Measurements from ENCODE around the gene VWA8.

VWA8 gene

GRCh38 chr13:41606646-41607045 is 354.3 kb downstream of the VWA8 start:
- FAIRE-seq: no peak
- no peak for DNase-seq (ENCODE audit: extremely low spot score, insufficient read length, low read depth)

DNA sequence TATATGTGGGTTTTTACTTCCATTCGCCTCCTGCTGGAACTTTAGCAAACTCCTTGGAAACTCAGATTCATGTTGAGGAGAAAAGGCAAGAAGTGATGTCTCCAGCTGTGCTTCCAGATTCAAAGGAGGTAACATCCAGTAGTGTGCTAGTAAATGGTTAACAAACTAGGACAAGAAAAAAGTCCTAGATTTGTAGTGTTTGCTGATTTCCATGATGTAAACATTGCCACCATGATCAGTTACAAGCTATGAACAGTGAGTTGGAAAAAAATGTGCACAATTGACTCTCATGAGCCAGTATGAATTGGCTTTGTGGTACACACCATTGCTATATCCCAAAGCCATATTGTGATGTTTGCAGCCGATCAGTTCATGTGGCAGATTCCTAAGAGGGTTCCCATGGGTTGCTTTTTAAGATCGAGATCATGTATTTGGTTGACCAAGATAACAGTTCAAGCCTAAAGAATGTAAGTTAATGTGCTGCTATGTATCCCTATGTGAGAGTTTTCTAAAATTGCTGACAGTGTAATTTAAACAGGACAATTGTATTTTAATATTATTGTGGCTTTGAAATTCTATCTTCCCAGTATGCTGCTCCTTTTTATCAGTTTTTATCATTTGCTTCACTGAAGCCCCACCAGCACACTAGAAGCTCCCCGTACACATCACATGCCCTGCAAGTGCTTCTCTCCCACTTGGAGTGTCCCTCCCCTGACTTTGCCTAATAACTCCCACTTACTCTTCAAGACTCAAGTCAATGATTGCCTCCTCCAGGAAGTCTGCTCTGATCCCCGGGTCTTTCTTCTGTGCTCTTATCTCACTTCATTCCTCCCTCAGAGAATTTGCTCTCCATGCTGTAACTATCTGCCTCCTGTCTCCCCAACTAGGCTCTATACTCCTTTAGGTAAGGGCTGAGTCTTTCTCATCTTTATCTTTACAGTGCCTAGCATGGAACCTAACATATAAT is 355.3 kb downstream of the VWA8 start:
- DNase-seq (ENCODE audit: extremely low spot score, insufficient read length, low read depth) (no peak), FAIRE-seq (peak; percentile 15)

GRCh38 chr13:41603917-41604316 is 357.0 kb downstream of the VWA8 start:
- FAIRE-seq (no peak), DNase-seq (ENCODE audit: extremely low spot score, insufficient read length, low read depth) (no peak)

- no peak for DNase-seq (ENCODE audit: extremely low spot score, insufficient read length, low read depth)
These were observed 359.0 kb downstream of the VWA8 start for GRCh38 chr13:41601718-41602445.

GRCh38 chr13:41599619-41600018 is 361.3 kb downstream of the VWA8 start:
- FAIRE-seq (no peak), DNase-seq (ENCODE audit: extremely low spot score, insufficient read length, low read depth) (no peak)

More at GRCh38 chr13:41601718-41602445, 359.0 kb downstream of the VWA8 start:
- no peak for FAIRE-seq

- FAIRE-seq (no peak), DNase-seq (ENCODE audit: extremely low spot score, insufficient read length, low read depth) (no peak)
These were observed 363.4 kb downstream of the VWA8 start for GRCh38 chr13:41597348-41598041.

GRCh38 chr13:41596190-41596589 is 364.7 kb downstream of the VWA8 start:
- FAIRE-seq: no peak
- DNase-seq (ENCODE audit: extremely low spot score, insufficient read length, low read depth): no peak

DNA sequence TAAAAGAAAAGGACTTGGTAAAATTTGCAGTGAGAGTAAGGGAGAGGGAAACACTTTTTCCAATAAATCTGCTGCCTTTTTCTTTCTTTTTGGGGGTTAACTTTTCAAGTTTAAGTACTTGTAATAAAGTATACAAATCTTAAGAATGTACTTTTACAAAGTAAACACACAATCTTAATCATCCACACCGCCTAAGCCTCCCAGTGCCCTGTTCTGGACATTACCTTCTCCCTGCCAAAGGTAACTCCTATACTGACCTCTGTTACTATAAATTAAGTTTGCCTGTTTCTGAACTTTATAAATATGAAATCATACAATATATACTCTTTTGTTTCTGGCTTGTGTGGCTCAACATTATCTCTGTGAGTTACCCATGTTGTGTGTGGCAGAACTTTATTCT is 365.6 kb downstream of the VWA8 start:
- DNase-seq (ENCODE audit: extremely low spot score, insufficient read length, low read depth): no peak
- FAIRE-seq: no peak

- DNase-seq (ENCODE audit: extremely low spot score, insufficient read length, low read depth): no peak
- FAIRE-seq: no peak
These were observed 370.3 kb downstream of the VWA8 start for GRCh38 chr13:41590643-41591042.

- FAIRE-seq (no peak), DNase-seq (ENCODE audit: extremely low spot score, insufficient read length, low read depth) (no peak)
These were observed 370.8 kb downstream of the VWA8 start for GRCh38 chr13:41590122-41590521.

- DNase-seq (ENCODE audit: extremely low spot score, insufficient read length, low read depth): no peak
- FAIRE-seq: no peak
These were observed 371.5 kb downstream of the VWA8 start for GRCh38 chr13:41589434-41589833.

GRCh38 chr13:41588899-41589298 is 372.0 kb downstream of the VWA8 start:
- FAIRE-seq (peak; percentile 21), DNase-seq (ENCODE audit: extremely low spot score, insufficient read length, low read depth) (no peak)

DNA sequence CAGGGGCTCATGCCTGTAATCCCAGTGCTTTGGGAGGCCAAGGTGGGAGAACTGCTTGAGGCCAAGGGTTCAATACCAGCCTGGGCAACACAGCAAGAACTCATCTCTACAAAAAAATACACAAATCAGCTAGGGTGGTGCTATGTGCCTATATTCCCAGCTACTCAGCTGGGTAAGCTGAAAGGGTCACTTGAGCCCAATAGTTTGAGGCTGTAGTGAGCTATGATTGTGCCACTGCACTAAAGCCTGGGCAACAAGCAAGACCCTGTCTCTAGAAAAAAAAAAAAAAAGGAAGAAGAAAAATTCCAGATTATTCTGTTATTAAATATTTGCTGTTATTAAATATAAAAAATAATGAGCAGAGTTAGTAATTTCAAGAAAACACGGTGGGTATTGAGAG is 372.5 kb downstream of the VWA8 start:
- FAIRE-seq (no peak), DNase-seq (ENCODE audit: extremely low spot score, insufficient read length, low read depth) (no peak)

GRCh38 chr13:41587490-41587889 is 373.4 kb downstream of the VWA8 start:
- no peak for FAIRE-seq
- no peak for DNase-seq (ENCODE audit: extremely low spot score, insufficient read length, low read depth)

GRCh38 chr13:41586216-41586615 is 374.7 kb downstream of the VWA8 start:
- DNase-seq (ENCODE audit: extremely low spot score, insufficient read length, low read depth) (no peak), FAIRE-seq (no peak)

GRCh38 chr13:41582027-41582463 is 378.9 kb downstream of the VWA8 start:
- no peak for FAIRE-seq

GRCh38 chr13:41580345-41580744 is 380.6 kb downstream of the VWA8 start:
- no peak for DNase-seq (ENCODE audit: extremely low spot score, insufficient read length, low read depth)
- no peak for FAIRE-seq

More at GRCh38 chr13:41582027-41582463, 378.9 kb downstream of the VWA8 start:
- no peak for DNase-seq (ENCODE audit: extremely low spot score, insufficient read length, low read depth)

DNA sequence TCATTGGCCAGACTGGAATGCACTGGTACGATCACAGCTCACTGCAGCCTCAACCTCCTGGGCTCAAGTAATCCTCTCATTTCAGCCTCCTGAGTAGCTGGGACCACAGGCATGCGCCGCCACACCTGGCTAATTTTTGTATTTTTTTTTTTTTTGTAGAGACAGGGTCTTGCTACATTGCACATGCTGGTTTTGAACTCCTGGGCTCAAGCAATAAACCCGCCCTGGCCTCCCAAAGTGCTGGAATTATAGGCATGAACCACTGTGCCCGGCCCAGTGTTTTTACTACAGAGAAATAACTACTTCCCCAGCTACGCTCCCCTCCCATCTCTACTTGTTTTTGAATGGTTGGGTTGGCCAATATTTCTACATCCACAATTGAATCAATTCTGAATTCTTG is 381.0 kb downstream of the VWA8 start:
- no peak for DNase-seq (ENCODE audit: extremely low spot score, insufficient read length, low read depth)
- FAIRE-seq: no peak

DNA sequence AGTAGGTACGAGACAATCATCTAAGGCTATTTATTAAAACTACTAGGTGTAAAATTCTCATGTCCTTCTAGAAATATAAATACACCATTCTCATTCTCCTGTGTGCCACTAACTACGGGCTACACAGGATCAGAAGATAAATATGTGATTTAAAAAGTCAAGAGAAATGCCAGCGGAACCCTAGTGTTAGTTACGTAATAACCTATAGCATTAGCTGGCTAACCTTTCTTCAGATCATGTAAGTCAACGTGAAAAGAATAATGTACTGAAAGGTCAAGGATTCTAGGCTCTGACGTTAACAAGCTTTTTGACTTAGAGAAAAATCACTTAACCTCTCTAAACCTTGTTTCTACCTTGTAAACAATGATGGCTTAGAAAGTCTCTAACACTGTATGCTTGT is 381.7 kb downstream of the VWA8 start:
- FAIRE-seq (no peak), DNase-seq (ENCODE audit: extremely low spot score, insufficient read length, low read depth) (no peak)

DNA sequence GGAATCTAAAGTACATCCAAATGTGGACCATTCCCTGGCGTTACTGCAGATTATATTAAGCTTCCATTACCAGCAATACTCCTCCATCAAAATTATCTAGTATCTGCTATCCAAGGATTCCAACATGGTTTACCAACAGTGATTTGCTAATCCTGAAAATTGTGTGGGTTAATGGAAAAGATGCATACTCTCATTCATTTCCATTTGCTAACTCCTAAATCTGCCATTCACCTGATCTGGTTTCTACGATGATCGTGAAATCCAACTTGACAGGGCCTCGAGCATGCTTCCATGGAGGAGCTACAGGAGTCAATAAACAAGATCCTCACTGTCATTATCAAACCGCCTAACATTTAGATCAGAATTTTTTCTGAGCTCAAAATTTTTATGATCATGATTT is 382.5 kb downstream of the VWA8 start:
- FAIRE-seq: no peak
- DNase-seq (ENCODE audit: extremely low spot score, insufficient read length, low read depth): no peak
